Erythroblast (primary cell): Measurements from ENCODE around the gene CPPED1.

Experiments
- GATA1 ChIP-seq: IDR thresholded peaks from 2 replicates; pipeline ENCODE4 v1.6.1; 2011; ENCODE audit warnings: low read depth, mild to moderate bottlenecking, control low read depth, low read length, moderate library complexity
- POLR2A ChIP-seq: IDR thresholded peaks from 2 replicates; pipeline ENCODE4 v1.6.1; 2011; ENCODE audit warnings: mild to moderate bottlenecking, low read length

DNA sequence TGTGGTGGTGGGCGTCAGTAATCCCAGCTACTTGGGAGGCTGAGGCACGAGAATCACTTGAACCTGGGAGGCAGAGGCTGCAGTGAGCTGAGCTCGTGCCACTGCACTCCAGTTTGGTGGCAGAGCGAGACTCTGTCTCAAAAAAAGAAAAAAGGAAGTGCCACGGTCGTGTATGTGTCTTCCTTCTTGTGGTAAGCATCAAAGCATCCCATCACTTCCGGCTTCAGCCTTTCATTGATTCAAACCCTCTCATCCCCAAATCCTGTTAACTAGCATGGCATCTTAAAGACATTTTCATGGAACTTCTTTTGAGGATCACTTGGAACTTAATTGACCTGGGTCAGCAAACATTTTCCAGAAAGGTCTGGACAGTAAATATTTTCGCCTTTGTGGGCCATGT is 126.2 kb downstream of the CPPED1 start:
- TF ChIP-seq POLR2A (no peak), GATA1 (no peak)
